NCI-H2081 (cell line): ENCODE results near the gene TSTD1.
"Not testable (repeated sequence)": the region's sequence is repeated elsewhere in the genome, so short reads cannot be mapped to it uniquely, and the experiment has no call there.

ENCODE experiments used
- DNase-seq, 2 experiments: peaks; one replicate each; lab custom pipeline; 2025; lab: John Stamatoyannopoulos, UW

Gene TSTD1

GRCh38 chr1:161008869-161009510 is 29.8 kb downstream of the TSTD1 start:
- DNase-seq: no peak

GRCh38 chr1:161007369-161007768 is 31.4 kb downstream of the TSTD1 start:
- no peak for DNase-seq

DNA sequence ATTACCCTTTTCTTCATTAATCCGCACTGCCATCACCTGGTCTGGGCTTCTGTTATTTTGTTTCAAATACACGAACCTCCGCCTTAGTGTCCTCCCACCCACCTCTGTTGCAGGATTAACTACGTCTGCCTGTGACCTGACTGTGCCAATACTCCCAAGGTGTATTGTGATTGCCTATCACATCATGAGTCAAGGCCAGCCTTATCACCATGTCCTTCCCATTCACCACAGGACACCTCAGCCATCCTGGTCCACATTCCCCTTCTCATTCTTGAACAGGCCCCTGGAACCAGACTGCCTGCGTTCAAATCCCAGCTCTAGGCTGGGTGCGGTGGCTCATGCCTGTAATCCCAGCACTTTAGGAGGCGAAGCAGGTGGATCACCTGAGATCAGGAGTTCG is 32.2 kb downstream of the TSTD1 start:
- DNase-seq: no peak

DNA sequence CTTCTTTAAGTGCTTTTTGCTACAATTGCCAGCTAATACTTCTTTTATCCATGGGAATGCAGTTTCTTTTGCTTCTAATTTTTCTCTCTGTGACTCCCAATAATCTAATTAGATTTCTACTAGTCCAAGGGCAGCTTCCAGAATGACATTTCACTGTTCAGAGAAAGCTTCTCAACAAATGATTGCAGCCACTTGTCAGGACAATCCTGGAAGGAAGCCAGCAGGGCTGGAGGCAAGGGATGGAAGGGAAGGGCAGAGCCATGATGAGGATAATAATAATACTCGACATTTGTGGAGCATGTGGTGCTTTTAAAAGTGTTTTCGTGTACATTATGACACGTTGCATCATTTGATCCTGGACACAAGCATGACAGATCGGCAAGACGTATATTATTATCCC is 37.2 kb downstream of the TSTD1 start:
- DNase-seq: peak in 1 of 2 experiments; percentile 20

GRCh38 chr1:161000736-161001480 is 37.9 kb downstream of the TSTD1 start:
- no peak for DNase-seq

GRCh38 chr1:160999376-160999775 is 39.4 kb downstream of the TSTD1 start:
- DNase-seq: no peak

DNA sequence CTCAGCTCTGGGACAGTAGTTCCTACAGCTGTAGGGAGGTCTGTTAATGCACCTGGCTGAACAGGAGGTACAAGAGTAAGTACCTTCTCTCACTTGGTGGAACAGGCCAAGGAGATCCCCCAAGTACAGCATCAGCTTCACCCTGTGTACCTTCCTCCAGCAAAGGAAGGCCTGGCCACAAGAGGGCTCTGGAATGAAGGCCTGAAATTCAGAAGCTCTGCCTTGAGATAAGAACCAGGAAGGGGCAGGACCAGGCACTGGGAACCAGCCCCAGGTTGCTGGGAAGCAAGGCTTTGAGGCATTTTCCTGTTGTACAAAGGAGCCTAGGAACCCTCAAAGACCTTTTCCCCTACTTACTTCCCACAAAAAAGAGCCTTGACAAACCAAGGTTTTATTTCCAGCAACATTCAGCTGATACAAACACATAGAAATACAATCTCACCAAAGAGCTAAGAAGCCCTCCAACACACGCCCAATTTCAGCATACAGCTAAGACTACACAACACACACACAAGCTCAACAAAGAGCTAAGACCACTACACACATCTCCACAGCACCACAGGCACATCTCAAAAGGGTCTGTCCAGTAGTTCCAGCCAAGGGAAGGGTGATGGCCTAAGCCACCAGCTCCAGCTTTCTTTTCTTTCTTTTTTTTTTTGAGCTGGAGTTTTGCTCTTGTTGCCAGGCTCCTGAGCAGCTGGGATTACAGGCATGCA is 41.3 kb downstream of the TSTD1 start:
- DNase-seq: peak in 1 of 2 experiments; percentile 30

DNA sequence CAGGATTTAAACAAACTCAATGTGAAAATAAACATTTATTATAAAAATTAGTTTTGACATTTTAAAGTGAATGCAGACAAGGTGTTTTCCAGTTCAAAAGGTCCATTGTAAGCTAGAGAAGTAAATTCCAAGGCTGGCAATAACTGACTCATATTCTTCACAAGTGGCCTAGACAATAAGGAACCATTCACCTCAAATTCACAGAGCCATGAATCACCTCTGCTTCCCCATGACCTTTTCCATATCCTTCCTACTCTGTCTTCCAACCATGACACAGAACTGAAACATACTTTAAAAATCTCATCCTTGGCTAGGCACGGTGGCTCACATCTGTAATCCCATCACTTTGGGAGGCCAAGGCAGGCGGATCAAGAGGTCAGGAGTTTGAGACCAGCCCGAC is 42.6 kb downstream of the TSTD1 start:
- no peak for DNase-seq

DNA sequence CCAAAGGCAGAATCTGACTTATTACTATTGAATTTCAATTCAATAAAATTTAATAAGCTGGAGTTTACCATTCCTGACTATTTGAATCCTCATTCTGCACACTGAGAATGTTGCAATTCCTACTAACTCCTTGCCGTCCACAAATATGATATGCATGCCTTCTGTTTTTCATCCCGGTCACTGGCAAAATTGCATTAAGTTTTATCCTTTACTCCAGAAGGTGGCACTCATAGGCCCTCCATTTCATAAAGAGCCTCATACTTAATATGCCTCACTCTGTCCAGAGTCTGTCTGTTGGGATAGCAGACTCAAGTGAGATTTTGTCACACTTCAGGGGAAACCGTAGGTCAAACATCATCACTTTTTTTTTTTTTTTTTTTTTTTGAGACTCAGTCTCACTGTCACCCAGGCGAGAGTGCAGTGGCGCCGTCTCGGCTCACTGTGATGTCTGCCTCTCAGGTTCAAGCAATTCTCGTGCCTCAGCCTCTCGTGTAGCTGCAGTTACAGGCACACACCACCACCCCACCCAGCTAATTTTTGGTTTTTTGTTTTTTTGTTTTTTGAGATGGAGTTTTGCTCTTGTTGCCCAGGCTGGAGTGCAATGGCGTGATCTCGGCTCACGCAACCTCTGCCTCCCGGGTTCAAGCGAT is 45.1 kb downstream of the TSTD1 start:
- DNase-seq: peak; percentile 6 to 39

DNA sequence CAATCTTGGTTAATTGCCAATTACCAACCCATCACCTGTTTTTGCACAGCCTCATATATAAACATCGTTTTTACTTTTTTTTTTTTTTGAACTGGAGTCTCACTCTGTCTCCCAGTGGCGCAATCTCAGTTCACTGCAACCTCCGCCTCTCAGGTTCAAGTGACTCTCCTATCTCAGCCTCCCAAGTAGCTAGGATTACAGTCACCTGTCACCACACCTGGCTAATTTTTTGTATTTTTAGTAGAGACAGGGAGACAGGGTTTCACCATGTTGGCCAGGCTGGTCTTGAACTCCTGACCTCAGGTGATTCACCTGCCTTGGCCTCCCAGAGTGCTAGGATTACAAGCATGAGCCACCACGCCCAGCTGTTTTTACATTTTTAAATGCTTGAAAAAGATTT is 46.7 kb downstream of the TSTD1 start:
- DNase-seq: not testable (repeated sequence)
